Uterus (tissue), 2 donors: ENCODE measurements around the gene PSMD6.

ENCODE experiments used
- CTCF ChIP-seq, 4 experiments: fragments of 200-600 bp in 2 of 4; fragments of 450-650 bp in 2 of 4; sonication (generic) in 2 of 4; IDR thresholded peaks; one replicate each; pipeline ENCODE4 v1.5.1; 2016 to 2019; ENCODE audit warnings: antibody characterized with exemption in 4 of 4, mild to moderate bottlenecking in 2 of 4, moderate library complexity in 1 of 4
- POLR2A ChIP-seq, 2 donors: fragments of 450-650 bp; IDR thresholded peaks; one replicate each; pipeline ENCODE4 v1.6.1; 2016; ENCODE audit warnings: antibody characterized with exemption in 2 of 2, mild to moderate bottlenecking in 1 of 2, moderate library complexity in 1 of 2

GRCh38 chr3:63966007-63966406, 57.3 kb downstream of the PSMD6 start:
- TF ChIP-seq CTCF (IDR thresholded peaks at IDR 0.05) (no peak), POLR2A (IDR thresholded peaks at IDR 0.05) (no peak)
